ENCODE results near the gene GPC5. TPM values are rescaled to one million over a fixed set of nuclear protein-coding genes. Genes with fewer than 3 reads are reported as not detected.

GPC5 gene
- total RNA-seq, 1 donor from 2014 or later, result 0.28 TPM

DNA sequence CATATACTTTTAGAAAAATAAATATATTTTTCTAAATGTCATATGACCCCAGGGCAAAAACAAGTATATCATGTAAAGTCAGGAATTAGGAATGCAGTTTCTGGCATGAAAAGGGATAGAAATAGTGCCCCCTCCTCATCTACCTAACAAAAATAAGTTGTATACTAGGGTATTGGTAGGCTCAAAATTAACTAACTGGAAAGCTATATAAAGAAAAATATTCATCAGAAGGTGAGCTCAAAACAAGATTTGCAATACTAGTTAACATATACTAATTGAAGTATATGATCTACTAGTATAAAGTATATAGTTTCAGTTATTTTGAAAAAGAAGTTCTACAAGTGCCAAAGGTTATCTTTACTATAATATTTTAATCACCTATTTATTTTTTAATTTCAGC lies 200.2 kb downstream of the GPC5 start:
- no peak for DNase-seq (ENCODE audit: low read depth, low spot score)
- H3K4me3 Mint-ChIP-seq, result no peak overlapping the region
- no peak overlapping the region for H3K27ac Mint-ChIP-seq (ENCODE audit: unreplicated experiment)
- no peaks in the 10 kb centered on the region for H3K9me3 Mint-ChIP-seq
- no peaks in the 10 kb centered on the region for H3K36me3 Mint-ChIP-seq (ENCODE audit: low read depth)
- H3K4me1 Mint-ChIP-seq, result peaks cover 4% of the 10 kb centered on the region
- no peaks in the 10 kb centered on the region for H3K27me3 Mint-ChIP-seq (ENCODE audit: low read depth)
- TF ChIP-seq CTCF (conservative IDR thresholded peaks at IDR 0.05), result no peak

DNA sequence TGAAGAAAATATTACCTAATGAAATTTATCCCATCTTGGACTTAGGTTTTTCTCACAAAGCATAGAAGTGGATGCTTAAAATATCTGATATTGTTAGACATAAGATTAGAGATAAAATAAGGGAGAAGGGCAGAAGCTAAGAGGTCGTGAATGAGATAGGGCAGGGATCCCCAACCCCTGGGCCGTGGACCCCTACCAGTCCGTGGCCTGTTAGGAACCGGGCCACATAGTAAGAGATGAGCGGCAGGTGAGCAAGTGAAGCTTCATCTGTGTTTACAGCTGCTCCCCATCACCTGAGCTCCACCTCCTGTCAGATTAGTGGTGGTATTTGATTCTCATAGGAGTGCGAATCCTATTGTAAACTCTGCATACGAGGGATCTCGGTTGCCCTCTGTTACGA lies 202.9 kb downstream of the GPC5 start:
- H3K36me3 Mint-ChIP-seq (ENCODE audit: low read depth), result no peaks in the 10 kb centered on the region
- no peaks in the 10 kb centered on the region for H3K4me1 Mint-ChIP-seq
- no peak overlapping the region for H3K4me3 Mint-ChIP-seq
- H3K27ac Mint-ChIP-seq (ENCODE audit: unreplicated experiment), result no peak overlapping the region
- H3K9me3 Mint-ChIP-seq, result no peaks in the 10 kb centered on the region
- H3K27me3 Mint-ChIP-seq (ENCODE audit: low read depth), result no peaks in the 10 kb centered on the region
- DNase-seq (ENCODE audit: low read depth, low spot score), result no peak
- TF ChIP-seq CTCF (conservative IDR thresholded peaks at IDR 0.05), result no peak

DNA sequence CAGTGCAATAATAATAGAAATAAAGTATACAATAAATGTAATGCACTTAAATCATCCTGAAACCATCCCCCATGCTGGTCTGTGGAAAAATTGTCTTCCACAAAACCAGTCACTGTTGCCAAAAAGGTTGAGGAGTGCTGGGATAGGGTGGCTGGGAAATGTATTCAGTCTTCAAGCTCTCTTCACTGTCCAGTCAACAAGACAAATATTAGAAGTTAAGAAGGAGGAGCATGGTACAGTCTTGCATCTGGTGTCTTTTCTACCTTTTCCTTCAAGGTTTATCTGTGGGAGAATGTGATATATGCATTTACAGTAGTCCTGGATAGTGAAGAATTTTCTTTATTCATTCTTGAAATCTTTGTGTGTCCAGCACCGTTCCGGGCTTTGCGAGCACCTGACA lies 203.4 kb downstream of the GPC5 start:
- TF ChIP-seq CTCF (conservative IDR thresholded peaks at IDR 0.05), result no peak
- Mint-ChIP-seq H3K9me3 (no peaks in the 10 kb centered on the region), H3K4me3 (no peak overlapping the region), H3K27me3 (ENCODE audit: low read depth) (no peaks in the 10 kb centered on the region), H3K36me3 (ENCODE audit: low read depth) (no peaks in the 10 kb centered on the region), H3K4me1 (no peaks in the 10 kb centered on the region), H3K27ac (ENCODE audit: unreplicated experiment) (no peak overlapping the region)
- DNase-seq (ENCODE audit: low read depth, low spot score), result no peak

GRCh38 chr13:91609353-91609752 lies 210.9 kb downstream of the GPC5 start:
- DNase-seq (ENCODE audit: low read depth, low spot score), result no peak
- H3K36me3 Mint-ChIP-seq (ENCODE audit: low read depth), result no peaks in the 10 kb centered on the region
- H3K4me1 Mint-ChIP-seq, result no peaks in the 10 kb centered on the region
- no peak overlapping the region for H3K27ac Mint-ChIP-seq (ENCODE audit: unreplicated experiment)
- TF ChIP-seq CTCF (conservative IDR thresholded peaks at IDR 0.05), result no peak
- H3K4me3 Mint-ChIP-seq, result no peak overlapping the region
- H3K9me3 Mint-ChIP-seq, result no peaks in the 10 kb centered on the region
- H3K27me3 Mint-ChIP-seq (ENCODE audit: low read depth), result no peaks in the 10 kb centered on the region

DNA sequence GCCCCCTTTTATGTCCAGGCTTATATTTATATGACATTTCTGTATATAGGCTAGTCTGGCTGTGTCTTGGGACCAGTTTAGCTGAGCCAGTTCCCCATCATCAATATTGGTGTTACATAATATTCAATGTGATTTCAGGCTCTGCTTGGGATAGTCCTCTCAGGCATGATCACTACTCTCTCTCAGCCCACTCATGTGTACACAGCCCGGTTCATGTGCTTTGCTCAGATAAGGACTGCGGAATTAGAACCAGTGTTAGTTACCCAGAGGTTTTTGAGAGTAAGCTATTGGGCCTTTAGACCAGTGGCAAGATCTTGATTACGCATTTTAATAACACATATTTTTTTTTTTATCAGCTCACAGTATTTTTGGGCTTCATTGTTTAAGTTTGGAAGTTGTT lies 219.9 kb downstream of the GPC5 start:
- Mint-ChIP-seq H3K27ac (ENCODE audit: unreplicated experiment) (no peak overlapping the region), H3K4me3 (no peak overlapping the region), H3K36me3 (ENCODE audit: low read depth) (no peaks in the 10 kb centered on the region), H3K9me3 (no peaks in the 10 kb centered on the region), H3K27me3 (ENCODE audit: low read depth) (no peaks in the 10 kb centered on the region), H3K4me1 (no peaks in the 10 kb centered on the region)
- TF ChIP-seq CTCF (conservative IDR thresholded peaks at IDR 0.05), result no peak
- no peak for DNase-seq (ENCODE audit: low read depth, low spot score)

GRCh38 chr13:91620670-91621141 lies 222.3 kb downstream of the GPC5 start:
- DNase-seq (ENCODE audit: low read depth, low spot score), result no peak
- Mint-ChIP-seq H3K27me3 (ENCODE audit: low read depth) (no peaks in the 10 kb centered on the region), H3K4me3 (no peak overlapping the region), H3K36me3 (ENCODE audit: low read depth) (no peaks in the 10 kb centered on the region), H3K27ac (ENCODE audit: unreplicated experiment) (no peak overlapping the region), H3K4me1 (no peaks in the 10 kb centered on the region), H3K9me3 (no peaks in the 10 kb centered on the region)
- TF ChIP-seq CTCF (conservative IDR thresholded peaks at IDR 0.05), result no peak
